ENCODE results near the gene FLACC1.
"Not testable (repeated sequence)": the region's sequence is repeated elsewhere in the genome, so short reads cannot be mapped to it uniquely, and the experiment has no call there.

The FLACC1 gene

DNA sequence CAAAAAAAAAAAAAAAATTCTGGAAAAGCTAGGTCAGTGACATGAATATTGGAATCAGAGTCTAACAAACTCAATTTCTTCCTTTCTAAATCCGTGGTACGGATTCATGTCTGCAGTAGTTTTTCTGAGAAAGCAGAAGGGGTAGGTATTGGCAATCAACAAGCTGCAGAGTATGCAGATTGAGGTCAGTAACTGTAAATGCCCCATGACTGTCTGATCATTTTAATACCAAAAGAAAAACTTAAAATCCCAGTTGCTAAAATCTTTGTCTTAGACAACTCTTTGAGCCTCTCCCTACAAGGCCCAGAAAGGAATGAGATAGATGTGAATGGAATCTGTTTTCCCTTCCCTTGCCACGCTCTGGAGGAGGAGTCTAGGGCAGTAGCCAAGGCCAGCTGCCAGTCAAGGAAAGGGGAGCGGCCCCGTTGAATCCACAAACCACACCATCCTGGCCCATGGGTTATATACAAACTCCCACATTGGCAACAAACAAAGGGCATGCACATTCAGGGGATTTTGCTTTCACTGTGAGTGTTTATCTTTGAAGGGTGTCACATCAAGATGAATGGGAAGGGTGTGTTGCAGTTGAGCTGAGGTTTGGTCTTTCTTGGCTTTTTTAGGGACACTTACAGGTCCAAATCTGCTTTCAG is 102.9 kb downstream of the FLACC1 start:
- TF ChIP-seq CTCF (conservative IDR thresholded peaks at IDR 0.05; ENCODE audit: low read depth, low read length), result no peak
- H3K4me3 ChIP-seq (ENCODE audit: low read length), result no peak overlapping the region
- DNase-seq (ENCODE audit: low read depth), result no peak

DNA sequence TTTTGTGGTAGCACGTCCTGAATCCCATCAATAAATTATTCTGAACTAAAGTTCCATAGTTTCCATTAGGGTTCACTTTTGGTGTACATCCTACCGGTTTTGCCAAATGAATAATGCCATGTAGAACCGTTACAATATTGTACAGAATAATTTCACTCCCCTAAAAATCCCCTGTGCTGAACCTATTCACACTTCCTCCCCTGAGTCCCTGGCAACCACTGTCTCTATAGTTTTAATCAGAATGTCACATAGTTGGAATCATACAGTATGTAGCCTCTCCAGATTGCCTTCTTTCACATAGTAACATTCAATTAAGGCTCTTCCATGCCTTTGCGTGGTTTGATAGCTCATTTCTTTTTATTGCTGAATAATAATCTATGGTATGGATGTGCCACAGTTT is 106.4 kb downstream of the FLACC1 start:
- no peak for TF ChIP-seq CTCF (conservative IDR thresholded peaks at IDR 0.05; ENCODE audit: low read depth, low read length)
- no peak for DNase-seq (ENCODE audit: low read depth)
- no peak overlapping the region for H3K4me3 ChIP-seq (ENCODE audit: low read length)

- no peak for TF ChIP-seq CTCF (conservative IDR thresholded peaks at IDR 0.05; ENCODE audit: low read depth, low read length)
- no peak overlapping the region for H3K4me3 ChIP-seq (ENCODE audit: low read length)
- DNase-seq (ENCODE audit: low read depth), result no peak
Observed at GRCh38 chr2:201249889-201250288, 107.3 kb downstream of the FLACC1 start.

DNA sequence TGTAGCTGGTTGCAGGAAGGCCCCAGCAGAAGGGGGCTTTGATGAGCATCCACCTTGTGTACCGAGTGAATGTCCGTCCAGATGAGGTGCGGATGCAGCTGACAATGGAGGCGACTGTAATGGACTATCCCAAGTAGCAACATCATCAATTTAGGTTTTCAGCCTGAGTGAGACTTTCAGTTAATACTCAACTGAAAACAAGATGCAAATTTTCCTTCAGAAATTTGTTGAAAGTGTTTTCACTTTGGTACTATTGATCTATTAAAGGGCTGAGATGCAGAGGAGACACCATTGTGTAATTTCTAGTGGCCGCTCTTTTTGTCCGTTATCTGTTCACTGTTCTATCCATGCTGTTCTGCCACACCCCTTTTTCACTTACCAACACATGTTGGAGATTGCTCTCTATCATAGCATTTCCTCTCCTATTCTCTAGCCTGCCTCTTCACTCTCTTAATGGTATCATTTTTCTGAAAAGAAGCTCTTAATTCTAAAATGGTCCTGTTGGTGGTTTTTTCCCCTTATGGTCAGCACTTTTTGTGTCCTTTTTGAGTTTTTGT is 108.8 kb downstream of the FLACC1 start:
- no peak overlapping the region for H3K4me3 ChIP-seq (ENCODE audit: low read length)
- no peak for TF ChIP-seq CTCF (conservative IDR thresholded peaks at IDR 0.05; ENCODE audit: low read depth, low read length)
- DNase-seq (ENCODE audit: low read depth), result no peak

GRCh38 chr2:201246280-201246679 is 110.9 kb downstream of the FLACC1 start:
- no peak for DNase-seq (ENCODE audit: low read depth)
- H3K4me3 ChIP-seq (ENCODE audit: low read length), result no peak overlapping the region
- no peak for TF ChIP-seq CTCF (conservative IDR thresholded peaks at IDR 0.05; ENCODE audit: low read depth, low read length)

GRCh38 chr2:201244829-201245228 is 112.3 kb downstream of the FLACC1 start:
- TF ChIP-seq CTCF (conservative IDR thresholded peaks at IDR 0.05; ENCODE audit: low read depth, low read length), result no peak
- no peak for DNase-seq (ENCODE audit: low read depth)
- H3K4me3 ChIP-seq (ENCODE audit: low read length), result no peak overlapping the region

DNA sequence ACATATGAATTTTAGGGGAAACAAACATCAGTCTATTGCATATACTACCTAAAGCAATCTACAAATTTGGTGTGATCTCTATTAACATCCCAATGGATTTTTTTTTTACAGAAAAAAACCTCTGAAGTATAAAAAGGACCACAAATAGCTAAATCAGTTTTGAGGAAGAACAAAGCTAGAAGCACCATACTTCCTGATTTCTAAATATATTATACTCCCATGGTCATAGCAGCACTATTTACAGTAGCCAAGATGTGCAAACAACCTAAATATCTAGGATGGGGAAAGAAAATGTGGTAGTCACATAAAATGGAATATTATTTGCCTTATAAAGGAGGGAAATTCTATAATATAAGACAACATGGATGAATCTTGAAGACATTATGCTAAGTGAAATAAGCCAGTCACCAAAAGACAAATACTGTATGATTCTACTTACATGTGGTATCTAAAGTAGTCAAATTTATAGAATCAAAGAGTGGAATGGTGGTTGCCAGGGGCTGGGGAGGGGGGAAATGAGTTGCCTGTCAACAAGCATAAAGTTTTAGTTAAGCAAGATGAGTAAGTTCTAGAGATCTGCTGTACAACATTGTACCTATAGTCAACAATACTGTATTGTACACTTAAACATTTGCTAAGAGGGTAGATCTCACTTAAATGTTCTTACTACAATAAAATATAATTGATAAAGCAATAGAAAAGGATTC is 114.4 kb downstream of the FLACC1 start:
- TF ChIP-seq CTCF (conservative IDR thresholded peaks at IDR 0.05; ENCODE audit: low read depth, low read length), result no peak
- no peak overlapping the region for H3K4me3 ChIP-seq (ENCODE audit: low read length)
- no peak for DNase-seq (ENCODE audit: low read depth)

DNA sequence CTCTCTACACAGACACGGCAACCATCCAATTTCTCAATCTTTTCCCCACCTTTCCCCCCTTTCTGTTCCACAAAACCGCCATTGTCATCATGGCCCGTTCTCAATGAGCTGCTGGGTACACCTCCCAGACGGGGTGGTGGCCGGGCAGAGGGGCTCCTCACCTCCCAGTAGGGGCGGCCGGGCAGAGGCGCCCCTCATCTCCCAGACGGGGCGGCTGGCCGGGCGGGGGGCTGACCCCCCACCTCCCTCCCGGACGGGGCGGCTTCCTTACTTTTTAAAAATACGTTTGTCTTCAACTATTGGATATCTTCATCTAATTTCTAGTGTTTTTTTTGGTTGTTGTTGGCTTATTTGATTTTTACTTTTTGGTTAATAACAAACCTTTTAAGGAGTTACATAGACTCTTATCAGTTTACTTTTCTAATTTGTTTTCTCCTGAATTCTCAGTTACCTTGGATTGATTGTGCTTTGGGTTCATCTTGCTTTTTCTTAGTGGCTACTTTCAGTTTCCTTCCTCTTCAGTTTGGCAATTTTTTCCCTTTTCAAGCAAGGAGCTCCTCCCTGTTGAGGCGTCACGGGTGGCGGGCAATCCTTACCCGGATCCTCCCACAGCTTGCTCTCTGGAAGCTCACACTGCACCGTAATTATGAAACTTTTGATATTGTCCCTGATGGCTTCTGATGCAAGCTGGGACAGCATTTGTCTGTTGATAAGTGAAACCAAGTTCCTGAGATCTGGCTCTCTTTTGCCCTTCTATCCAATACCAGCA is 117.8 kb downstream of the FLACC1 start:
- not testable (repeated sequence) for DNase-seq (ENCODE audit: low read depth); H3K4me3 ChIP-seq (ENCODE audit: low read length)
